ENCODE data around the gene BCL2L15.
A peak's percentile ranks its signal among the peaks of the same experiment; 100 is the strongest.

BCL2L15 gene

GRCh38 chr1:113904674-113905434, 17.5 kb upstream of the BCL2L15 start, which contains the start of the genes AP4B1 and DCLRE1B:
Gene AP4B1, minus strand, starts transcription at chr1:113904799. Its CDS starts 82 bp downstream, at chr1:113904717.
Gene DCLRE1B, plus strand, starts transcription at chr1:113905326. Its CDS starts 261 bp downstream, at chr1:113905587.
- peak; percentile 99 to 100 for DNase-seq

GRCh38 chr1:113904293-113904673, 16.9 kb upstream of the BCL2L15 start:
- DNase-seq, result peak in 1 of 2 experiments; percentile 61

GRCh38 chr1:113903501-113904292, 16.3 kb upstream of the BCL2L15 start:
- DNase-seq, result no peak

GRCh38 chr1:113901191-113901590, 13.8 kb upstream of the BCL2L15 start:
- DNase-seq, result peak; percentile 28 to 34

GRCh38 chr1:113899111-113899510, 11.7 kb upstream of the BCL2L15 start:
- no peak for DNase-seq

- DNase-seq, result peak in 1 of 2 experiments; percentile 9
These were observed 10.9 kb upstream of the BCL2L15 start for GRCh38 chr1:113898241-113898814.

- DNase-seq, result no peak
These were observed 8.6 kb upstream of the BCL2L15 start for GRCh38 chr1:113895961-113896360.

GRCh38 chr1:113895098-113895497, 7.7 kb upstream of the BCL2L15 start:
- no peak for DNase-seq

GRCh38 chr1:113893267-113893666, 5.9 kb upstream of the BCL2L15 start:
- DNase-seq, result no peak

- no peak for DNase-seq
These were observed 4.3 kb upstream of the BCL2L15 start for GRCh38 chr1:113891631-113892220.

GRCh38 chr1:113890816-113891215, 3.4 kb upstream of the BCL2L15 start:
- no peak for DNase-seq

- DNase-seq, result no peak
These were observed 672 bp downstream of the BCL2L15 start for GRCh38 chr1:113886417-113887401.

- DNase-seq, result no peak
These were observed 5.7 kb downstream of the BCL2L15 start for GRCh38 chr1:113881661-113882060.

GRCh38 chr1:113879739-113880038, 7.7 kb downstream of the BCL2L15 start:
- no peak for DNase-seq

- DNase-seq, result no peak
These were observed 11.2 kb downstream of the BCL2L15 start for GRCh38 chr1:113876176-113876575.

GRCh38 chr1:113875714-113876113, 11.7 kb downstream of the BCL2L15 start:
- DNase-seq, result no peak

GRCh38 chr1:113874012-113874879, 13.1 kb downstream of the BCL2L15 start:
- no peak for DNase-seq

- peak; percentile 49 to 52 for DNase-seq
These were observed 15.0 kb downstream of the BCL2L15 start for GRCh38 chr1:113872219-113872935.

GRCh38 chr1:113871597-113872113, 15.7 kb downstream of the BCL2L15 start, which contains the start of gene PTPN22:
Gene PTPN22, minus strand, starts transcription at chr1:113871712.
- peak; percentile 92 to 93 for DNase-seq

- DNase-seq, result no peak
These were observed 16.6 kb downstream of the BCL2L15 start for GRCh38 chr1:113870778-113871177.
